CD4-positive, alpha-beta T cell treated with Interleukin-21 for 1 hour (primary cell): ENCODE results near the gene CAMTA1.

ENCODE experiments used
- DNase-seq: peaks from one replicate; pipeline ENCODE4 v3.0.0-alpha.2; 2020

CAMTA1 gene

DNA sequence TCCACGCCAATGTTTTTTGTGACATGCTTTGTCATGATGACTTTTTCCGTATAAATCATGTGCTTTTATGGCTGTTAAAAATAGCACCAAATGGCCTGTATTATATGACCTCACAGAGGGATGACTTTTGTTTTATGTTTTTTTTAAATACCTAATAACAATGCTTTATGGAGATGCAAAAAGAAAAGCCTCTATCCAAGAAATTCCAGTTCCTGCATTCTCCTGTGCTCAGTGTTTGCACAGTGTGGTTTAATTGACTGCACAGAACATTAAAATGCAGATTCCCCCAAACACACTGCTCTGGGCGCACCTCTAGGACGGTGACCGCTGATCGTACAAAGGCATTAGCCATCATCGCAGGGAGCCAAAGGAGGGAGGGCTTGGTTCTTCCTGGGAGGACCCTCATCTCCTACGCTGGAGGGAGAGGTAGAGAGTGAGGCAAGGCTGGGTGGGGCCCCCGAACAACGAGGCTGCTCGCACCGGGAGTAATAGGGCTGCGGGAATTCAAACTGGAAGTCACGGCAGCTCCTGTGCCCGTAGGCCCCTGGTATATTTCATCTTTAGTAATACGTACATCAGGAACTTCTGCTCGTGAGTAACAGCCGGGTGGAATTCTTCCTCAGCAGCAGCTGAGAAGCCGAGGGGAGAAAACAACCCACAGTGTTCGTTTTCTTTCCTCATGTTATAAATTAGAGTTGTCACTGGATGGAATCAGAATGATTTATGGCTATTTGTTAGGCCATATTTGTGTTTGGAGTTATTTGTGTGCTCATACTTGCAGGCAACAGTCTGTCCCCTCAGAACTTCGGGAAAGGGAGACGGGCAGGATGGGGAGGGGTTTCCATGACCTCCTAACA, 465.6 kb downstream of the CAMTA1 start:
- no peak for DNase-seq

DNA sequence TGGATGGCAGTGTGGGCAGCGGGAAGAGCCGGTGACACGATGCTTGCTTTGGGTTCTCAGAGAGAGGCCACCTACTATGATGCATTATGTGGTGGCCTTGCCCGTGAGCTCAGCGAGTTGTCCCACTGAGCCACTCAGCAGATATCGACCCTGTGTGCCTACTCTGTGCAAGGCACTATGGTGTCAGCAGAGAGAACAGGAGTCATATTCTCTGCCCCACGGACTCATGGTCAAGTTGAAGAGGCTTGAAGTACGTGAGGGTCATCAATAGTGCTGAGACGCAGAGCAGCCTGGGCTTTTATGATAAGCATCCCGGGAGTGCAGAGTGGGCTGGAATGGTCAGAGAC, 466.2 kb downstream of the CAMTA1 start:
- DNase-seq, result no peak

DNA sequence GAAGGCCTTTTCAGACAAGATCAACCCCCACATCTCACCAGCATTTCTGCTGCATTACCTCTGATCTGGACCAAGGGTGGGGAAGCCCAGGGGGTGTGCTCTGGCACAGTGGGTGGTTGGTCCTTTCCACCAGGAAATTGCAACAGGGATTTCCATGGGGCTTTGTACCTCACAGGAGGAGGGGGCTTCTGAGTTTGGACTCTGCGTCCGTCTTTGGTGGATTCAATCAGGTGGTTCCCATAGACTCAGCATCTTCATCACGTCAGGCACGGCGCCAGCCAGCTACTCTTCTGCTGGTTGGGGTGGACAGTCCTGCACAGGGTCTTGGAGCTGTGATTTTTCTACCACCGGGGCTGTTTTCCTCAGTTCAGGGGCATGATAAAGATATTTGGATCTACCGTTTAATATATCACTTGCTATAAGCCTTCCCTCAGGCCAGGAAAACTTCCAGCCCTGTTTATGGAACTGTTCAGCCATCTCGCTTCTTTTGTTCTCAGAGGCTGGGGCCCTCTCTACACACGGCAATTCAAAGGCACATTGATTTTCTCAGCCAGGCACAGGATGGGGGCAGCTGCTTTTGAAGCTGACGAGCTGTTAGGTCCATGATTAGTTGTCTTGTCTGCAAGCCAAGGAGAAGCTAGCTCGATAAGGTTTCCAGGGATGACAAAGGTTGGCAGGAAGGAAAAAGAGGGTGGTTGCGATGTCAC, 467.3 kb downstream of the CAMTA1 start:
- no peak for DNase-seq

DNA sequence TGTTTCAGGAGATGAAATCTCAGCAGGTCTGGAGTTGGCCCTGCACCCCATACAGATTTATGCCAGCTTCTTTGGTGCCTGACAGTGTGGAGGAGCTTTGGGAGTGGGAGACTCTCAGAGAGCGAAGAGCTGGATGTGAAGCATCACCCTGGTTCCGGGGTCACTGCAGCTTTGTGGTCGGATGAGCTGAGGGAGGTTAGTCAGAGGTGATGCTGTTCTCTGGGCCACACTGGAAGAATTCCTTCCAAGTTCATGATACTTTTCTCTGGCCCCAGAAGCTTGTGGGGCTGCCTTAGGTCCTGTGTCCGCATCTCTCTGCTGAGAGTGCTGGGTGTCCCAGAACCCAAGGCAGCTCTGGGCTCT, 467.8 kb downstream of the CAMTA1 start:
- no peak for DNase-seq

DNA sequence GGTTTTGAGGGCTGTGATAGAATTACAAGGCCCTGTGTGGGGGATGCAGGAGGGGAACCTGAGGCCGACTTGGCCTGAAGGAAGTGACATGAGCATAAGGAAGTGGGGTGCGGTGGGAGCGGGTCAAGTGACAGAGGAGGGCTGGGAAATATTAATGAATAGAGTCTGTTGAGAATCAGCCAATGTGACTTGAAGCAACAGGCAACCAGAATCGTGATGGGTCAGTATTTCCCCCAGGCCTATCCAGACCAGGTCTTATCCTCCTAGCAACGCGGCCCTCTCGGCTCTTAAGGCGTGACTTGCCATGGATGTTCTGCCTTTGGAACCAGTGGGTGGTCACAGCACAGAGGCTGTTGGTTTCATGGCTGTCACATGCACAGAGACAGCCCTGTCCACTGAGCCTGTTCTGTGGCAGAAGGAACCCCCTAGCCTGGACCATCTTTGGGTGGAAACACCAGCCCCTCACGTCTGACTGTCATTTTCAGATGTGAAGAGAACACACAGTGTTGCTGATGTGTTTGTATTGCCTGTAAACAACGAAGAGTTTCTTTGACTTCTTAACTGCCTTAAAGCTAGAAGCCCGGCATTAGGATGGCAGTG, 468.8 kb downstream of the CAMTA1 start:
- DNase-seq, result no peak

DNA sequence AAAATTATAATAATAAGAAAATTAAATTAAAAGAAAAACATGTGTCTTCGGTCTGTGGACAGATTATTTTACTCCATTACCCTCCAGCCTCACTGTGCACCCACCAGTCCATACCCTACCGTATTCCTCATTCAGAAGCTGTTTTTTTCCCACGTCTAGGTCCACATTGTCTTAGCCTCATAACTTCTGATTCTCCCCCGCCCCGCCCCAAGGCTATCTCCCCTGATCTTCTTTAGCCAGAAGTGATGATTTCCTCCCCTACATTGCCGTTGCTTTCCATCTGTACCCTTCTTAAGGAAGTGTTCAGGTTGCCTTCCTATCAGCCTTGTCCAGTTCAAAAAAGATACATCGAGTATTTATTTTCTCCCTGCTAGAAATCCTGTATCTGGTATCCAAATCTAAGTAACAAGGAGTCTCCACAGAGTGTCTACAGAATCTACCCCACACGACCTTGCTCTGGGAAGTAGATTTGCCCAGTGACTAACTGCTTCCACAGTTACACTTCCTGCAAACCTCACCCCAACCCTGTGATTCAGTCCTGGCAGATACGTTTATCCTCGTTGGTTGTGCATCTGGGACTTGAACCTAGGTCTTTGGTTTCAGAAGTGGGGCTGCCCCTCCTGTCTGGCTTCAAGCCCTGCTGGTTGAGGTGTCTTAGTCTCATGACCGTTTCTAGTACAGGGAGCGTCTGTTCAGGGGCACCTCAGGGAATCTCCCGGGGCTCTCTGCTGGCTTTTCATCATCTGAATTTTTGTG, 470.2 kb downstream of the CAMTA1 start:
- no peak for DNase-seq

DNA sequence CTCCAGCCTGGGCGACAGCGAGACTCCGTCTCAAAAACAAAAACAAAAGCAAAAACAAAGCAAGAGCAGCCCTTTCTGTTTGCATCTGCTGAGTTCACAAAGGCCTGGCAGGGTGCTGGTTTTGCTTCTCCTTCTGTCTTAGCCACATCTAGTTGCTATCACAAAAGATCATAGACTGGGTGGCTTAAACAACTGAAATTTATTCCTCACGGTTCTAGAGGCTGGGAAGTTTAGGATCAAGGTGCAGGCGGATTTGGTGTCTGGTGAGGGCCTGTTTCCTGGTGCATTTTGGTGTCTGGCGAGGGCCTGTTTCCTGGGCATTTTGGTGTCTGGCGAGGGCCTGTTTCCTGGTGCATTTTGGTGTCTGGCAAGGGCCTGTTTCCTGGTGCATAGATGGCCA, 471.3 kb downstream of the CAMTA1 start:
- DNase-seq, result no peak

DNA sequence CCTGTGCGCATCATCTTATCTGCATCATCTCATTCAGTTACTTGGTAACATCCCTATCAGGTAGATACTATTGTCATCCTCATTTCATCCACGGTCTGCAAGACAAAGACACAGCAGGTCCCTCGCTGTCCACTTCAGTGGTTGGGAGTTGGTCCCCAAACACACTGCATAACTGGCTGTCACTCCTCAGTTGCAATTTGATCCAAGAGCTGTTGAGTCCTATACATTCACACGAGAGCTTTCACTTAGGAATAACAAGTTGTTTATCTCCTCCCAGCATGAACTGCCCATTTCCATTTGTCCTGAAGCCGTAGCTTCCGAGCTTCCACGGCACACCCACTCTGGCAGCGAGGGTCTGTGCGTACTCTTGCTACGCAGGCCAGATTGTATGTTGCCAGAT, 472.0 kb downstream of the CAMTA1 start:
- DNase-seq, result no peak

DNA sequence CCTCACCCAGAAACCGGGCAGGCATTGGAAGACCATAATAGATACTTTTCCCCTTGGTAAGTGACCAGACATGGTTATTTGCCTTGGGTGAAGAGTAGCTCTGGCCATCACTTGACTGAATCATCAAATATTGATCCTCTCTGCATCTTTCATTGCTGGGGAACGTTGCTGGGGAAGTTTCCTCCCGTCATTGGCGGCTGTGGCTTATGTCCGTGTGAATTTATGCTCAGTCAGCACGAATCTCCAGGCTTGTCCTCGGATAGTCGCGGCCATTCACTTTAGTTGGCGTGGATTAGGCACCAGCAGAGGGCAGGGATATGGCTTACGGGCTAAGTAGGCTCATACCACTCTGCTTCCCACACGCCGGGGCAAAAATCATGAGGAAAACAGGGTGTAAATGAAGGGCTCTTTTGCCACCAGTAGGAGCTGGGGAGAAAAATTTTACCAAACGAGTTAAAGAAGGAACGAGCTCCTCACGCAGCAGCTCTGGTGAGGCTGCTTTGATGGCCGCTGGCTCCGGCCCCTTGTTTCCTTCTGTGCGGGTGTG, 473.4 kb downstream of the CAMTA1 start:
- no peak for DNase-seq

DNA sequence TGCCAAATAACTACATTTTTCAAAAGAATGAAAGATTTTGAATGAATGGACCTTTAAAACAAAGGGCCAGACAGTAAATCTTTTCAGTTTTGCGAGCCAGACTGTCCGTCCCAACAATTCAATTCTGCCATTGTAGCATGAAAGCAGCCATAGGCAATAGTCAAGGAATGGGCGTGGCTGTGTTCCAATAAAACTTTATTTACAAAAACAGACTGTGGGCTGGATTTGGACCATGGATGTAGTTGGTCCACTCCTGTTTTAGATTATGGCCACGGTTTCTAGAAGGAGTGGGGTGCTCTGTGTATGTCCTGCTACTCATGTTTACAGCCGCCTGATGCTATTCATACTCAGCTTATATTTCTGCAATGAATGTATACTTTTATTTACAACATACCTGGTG, 474.7 kb downstream of the CAMTA1 start:
- no peak for DNase-seq

DNA sequence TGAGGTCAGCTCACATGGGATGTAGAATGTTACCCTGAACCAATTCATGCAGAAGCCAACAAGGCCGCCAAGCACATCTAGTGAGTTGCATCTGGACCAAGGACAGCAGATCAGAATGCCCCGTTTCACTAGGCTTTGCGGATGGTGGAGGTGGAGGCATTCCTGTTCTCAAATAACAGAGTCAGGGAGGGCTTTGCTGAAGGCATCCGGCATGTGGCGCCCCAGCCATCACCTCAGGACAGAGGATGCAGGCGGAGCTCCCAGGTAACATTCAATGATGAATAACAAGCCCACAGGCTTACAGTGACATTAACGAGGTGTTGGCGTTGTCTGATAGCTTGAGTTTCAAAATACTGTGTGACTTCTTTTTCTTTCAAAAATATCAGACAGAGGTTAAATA, 476.2 kb downstream of the CAMTA1 start:
- no peak for DNase-seq

DNA sequence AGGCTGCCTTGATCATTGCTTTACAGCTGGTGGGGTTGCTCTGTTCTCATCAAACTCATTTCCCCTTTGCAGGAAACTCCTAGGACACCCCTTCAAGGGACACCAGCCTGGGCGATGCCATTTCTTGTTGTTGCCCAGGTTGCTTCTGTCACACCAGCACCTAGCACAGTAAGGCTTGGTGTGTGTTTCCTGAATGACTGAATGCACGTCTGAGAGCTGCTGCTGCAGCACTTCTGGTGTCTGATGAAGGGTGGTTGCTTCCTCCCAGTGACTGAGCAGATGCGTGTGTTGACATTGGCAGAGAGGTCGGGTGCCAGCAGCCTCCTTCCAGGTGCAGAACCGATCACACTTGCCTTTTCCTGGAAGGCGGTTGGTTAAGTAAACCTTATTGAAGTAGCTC, 477.4 kb downstream of the CAMTA1 start:
- DNase-seq, result no peak

DNA sequence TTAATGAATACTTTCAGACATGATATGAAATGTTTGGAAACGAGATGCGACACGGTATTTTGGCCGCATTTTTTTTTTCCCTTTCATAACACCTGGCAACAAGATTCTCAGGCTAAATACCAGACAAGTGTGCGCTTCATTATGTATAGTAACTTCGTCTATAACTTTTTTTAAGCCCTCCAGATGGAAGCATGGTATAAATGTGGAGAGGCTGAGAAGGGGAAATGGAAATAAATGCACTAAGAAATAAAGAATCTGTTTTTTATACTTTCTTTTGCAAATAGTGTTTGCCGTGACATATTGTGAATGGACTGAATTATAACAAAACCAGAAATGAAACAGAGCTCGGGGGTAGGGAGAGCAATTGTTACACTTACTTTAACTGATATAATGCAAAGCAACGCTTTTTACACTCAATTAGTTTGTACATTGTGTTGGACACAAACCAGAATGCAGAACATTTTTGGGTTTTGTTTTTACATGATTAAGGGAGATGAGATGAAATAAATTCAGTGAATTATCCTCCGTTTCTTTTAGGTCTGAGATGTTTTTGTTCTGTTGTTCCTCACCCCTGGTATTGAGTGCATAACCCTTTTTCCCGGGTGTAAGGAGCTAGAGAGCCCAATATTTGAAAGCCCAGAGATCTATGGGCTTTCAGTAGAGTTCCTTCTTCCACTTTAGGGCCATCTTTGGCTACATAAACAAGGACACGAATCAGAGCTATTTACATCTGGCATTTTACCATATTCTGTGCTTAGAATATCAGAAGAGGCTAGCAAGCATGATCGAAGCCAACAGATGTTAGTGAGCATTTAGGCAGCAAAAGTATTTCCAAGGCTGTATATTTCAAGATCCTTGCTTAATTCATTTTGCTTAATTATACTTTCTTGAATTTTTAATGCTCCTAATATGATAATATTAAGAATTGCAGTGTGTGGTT, 478.0 kb downstream of the CAMTA1 start:
- DNase-seq, result no peak

DNA sequence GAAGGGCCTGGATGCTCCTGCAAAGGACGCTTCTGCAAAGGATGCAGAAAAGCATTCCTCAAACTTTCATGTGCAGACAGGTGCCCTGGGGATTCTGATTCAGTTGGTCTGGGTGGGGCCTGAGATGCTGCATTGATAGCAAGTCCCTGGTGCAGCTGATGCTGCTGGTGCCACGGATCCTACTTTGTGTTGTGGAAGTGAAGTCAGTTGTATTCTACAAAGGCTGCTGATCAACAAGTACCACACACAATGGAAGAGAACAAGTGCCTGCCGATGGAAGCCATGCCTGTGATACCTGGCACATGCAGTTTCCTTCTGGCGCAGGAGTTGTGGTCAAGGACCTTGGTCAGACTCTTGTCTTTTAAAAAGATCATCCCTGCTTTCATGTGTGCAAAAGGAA, 478.8 kb downstream of the CAMTA1 start:
- DNase-seq, result no peak

DNA sequence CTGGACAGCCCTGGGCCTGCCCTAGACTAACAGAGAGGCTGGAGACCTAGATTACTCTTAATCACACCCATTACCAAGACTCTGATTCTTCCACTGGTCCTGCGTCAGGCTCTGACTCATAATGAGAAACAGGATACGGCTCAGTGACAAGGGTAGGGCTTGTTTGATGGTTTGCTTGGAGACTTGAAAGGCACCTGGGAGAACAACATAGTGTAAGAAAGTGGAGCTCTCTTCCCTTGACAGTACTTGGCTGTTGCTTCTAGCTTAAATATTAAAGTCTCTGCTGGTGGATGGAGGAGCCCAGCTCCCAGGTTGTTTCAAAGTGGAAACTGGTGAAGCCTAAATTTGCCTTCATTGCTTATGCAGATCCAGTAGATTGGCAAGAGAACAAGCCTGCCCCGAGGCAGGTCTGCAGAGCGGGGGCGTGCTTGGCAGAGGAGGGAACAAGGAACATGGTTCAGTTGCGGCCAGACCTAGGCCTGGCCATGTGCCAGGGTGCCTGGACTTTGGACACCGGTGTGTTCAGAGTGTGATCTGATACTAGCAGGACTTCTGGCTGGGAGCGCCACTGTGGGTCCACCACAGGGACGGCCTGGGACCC, 480.6 kb downstream of the CAMTA1 start:
- no peak for DNase-seq

DNA sequence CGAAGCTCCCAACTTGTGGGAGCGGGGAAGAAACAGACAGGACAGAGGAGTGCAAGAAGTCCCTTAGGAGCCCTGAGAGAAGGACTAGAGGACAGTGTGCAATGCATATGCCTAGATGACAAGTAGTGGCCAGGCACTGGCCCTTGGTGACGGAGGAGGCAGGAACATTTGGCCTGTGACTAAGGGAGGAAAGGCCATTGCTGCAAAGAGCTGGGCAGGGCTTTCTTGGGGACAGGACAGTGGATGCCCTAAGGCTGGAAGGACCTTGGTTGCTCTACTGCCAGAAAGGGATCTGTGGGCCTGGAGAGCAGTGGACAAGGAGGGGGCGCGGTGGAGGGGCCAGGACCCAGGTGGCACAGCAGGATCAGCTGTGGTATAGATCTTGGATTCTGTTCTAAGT, 481.3 kb downstream of the CAMTA1 start:
- no peak for DNase-seq

DNA sequence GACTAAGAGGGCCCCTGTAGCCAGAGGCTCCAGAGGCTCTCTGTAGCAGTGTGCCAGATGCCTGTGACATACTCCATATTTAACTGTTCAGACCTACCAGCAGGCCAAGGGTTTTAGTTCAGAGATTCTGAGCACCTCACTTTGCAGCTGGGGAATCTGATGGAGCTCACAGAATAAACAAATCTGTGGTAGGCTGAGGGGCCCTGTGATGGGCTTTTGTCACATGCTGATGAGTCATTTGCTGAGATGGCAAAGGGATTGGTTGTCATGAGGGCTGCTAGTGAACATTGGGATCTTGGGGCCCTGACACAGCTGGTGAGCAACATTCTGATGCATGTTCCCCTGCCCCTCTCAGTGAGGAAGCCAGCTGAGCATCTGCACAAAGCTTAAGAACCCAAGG, 482.2 kb downstream of the CAMTA1 start:
- no peak for DNase-seq

DNA sequence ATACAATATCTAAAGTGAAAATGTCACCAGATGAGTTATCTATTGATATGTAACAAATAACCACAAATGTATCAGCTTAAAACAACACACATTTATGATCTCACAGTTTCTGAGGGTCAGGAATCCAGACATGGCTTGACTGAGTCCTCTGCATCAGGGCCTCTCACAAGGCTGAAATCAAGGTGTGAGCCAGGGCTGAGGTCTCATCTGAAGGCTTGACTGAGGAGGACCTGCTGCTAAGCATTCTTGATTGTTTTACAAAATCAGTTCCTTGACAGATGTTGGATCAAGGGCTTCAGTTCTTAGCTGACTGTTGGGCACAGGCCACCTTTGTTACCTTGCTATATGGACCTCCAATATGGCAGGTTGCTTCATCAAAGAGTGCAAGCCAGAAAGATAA, 483.7 kb downstream of the CAMTA1 start:
- no peak for DNase-seq

DNA sequence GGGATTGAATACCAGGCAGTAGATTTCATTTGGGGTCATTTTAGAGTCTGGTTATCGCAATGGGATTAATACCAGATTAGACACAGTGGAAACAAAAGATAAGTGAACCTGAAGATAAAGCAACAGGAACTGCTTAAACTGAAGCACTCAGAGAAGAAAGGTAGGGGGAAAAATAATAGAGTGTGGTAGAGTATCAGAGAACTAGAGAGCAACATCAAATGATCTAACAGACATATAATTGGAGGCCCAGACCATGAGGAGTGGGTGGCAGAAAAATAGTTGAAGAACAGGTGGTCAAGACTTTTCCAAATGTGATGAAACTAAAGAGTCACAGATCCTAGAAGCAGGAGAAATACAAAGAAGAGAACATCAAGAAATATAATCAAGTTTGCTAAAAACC, 484.3 kb downstream of the CAMTA1 start:
- no peak for DNase-seq

DNA sequence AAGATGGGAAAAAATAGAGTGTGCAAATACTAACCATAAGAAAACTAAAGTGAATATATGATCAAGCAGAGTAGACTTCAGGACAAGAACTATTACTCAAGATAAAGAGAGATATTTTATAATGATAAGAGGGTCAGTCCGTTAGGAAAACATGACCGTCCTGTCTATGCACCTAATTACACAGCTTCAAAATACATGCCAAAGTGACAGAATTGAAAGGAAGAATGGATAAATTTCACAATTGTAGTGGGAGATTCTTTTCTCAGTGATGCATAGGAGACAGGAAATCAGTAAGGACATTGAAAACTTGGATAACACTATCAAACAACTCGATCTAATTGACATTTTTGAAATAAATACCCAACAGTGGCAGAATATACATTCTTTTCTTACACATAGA, 489.0 kb downstream of the CAMTA1 start:
- DNase-seq, result no peak

DNA sequence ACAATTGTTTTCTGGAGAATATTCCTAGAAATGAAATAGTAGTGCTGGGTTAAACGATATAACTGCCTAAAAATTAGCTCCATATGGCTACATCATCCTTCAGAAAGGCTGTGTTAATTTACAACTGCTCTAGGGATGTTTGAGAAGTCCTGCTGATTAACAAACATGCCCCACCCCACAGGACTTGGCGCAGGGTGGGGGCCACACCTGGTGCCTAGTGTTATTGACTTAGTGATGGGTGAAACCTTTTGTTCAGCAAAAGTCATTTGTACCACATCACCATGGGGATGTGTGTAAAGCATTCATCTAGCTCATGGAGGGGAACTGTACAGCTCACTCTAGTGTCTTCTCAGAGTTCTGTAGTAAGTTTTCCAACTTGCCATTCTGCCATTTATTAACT, 492.8 kb downstream of the CAMTA1 start:
- DNase-seq, result no peak
